Germinal center (tissue), 1 donor: ENCODE results near the gene PRDM2.
"Not testable (repeated sequence)": the region's sequence is repeated elsewhere in the genome, so short reads cannot be mapped to it uniquely, and the experiment has no call there.

Experiments used
- DNase-seq: peaks from one replicate; pipeline ENCODE4 v3.0.0; 2012; ENCODE audit warnings: mixed read lengths, low spot score

PRDM2 gene

GRCh38 chr1:13701271-13701640 is 1.3 kb downstream of the PRDM2 start:
- DNase-seq: peak; percentile 59

GRCh38 chr1:13702425-13703127 is 2.6 kb downstream of the PRDM2 start:
- DNase-seq: peak; percentile 77

GRCh38 chr1:13703128-13703513 is 3.1 kb downstream of the PRDM2 start:
- DNase-seq: no peak

- DNase-seq: no peak
Observed at GRCh38 chr1:13703558-13704490, 3.8 kb downstream of the PRDM2 start.

- no peak for DNase-seq
Observed at GRCh38 chr1:13706046-13706445, 6.1 kb downstream of the PRDM2 start.

- DNase-seq: no peak
Observed at GRCh38 chr1:13707164-13707563, 7.2 kb downstream of the PRDM2 start.

- no peak for DNase-seq
Observed at GRCh38 chr1:13708380-13708982, 8.5 kb downstream of the PRDM2 start.

- DNase-seq: no peak
Observed at GRCh38 chr1:13710086-13710485, 10.1 kb downstream of the PRDM2 start.

- DNase-seq: no peak
Observed at GRCh38 chr1:13714851-13715250, 14.9 kb downstream of the PRDM2 start.

GRCh38 chr1:13715616-13716287 is 15.8 kb downstream of the PRDM2 start:
- DNase-seq: not testable (repeated sequence)

- no peak for DNase-seq
Observed at GRCh38 chr1:13722808-13723360, 22.9 kb downstream of the PRDM2 start.

- no peak for DNase-seq
Observed at GRCh38 chr1:13723810-13724209, 23.8 kb downstream of the PRDM2 start.

- peak; percentile 51 for DNase-seq
Observed at GRCh38 chr1:13725714-13726175, 25.8 kb downstream of the PRDM2 start.

GRCh38 chr1:13728091-13728715 is 28.2 kb downstream of the PRDM2 start:
- DNase-seq: peak; percentile 45

GRCh38 chr1:13730291-13730690 is 30.3 kb downstream of the PRDM2 start:
- peak; percentile 18 for DNase-seq

GRCh38 chr1:13730751-13731482 is 30.9 kb downstream of the PRDM2 start:
- DNase-seq: peak; percentile 90

GRCh38 chr1:13731897-13732296 is 31.9 kb downstream of the PRDM2 start:
- no peak for DNase-seq

- peak; percentile 38 for DNase-seq
Observed at GRCh38 chr1:13732971-13733667, 33.1 kb downstream of the PRDM2 start.

- DNase-seq: no peak
Observed at GRCh38 chr1:13733711-13734110, 33.7 kb downstream of the PRDM2 start.
